GM12878 (cell line): ENCODE results near the gene RAB37. TPM values are rescaled to one million over a fixed set of nuclear protein-coding genes. Genes with fewer than 3 reads are reported as not detected.

Experiments
- ATAC-seq: fragments of 200-7000 bp; cut with Tn5 transposase; 3 replicates; pipeline ENCODE4 v1.9.1; 2020; ENCODE audit warnings: mild to moderate bottlenecking, moderate library complexity
- BruUV-seq: library from RNA; stranded (reverse); fragments of 400-500 nt; replicated peaks from 2 replicates; lab custom pipeline; 2021; lab: Mats Ljungman, UMichigan
- CTCF ChIA-PET: fragments of 300-600 bp; sonication (Branson Sonifier 250); formaldehyde crosslinking; extraction: SDS; loops from one replicate; lab custom pipeline; 2021; ENCODE audit warnings: inconsistent platforms; lab: Yijun Ruan, JAX
- POLR2A ChIA-PET: fragments of 350-600 bp; formaldehyde crosslinking; extraction: SDS; loops from one replicate; lab custom pipeline; 2021; ENCODE audit warnings: inconsistent platforms; lab: Charles Lee
- RAD21 ChIA-PET: fragments of 300-600 bp; sonication (Branson Sonifier 250); formaldehyde crosslinking; loops from one replicate; lab custom pipeline; 2023; ENCODE audit warnings: antibody characterized with exemption; ENCODE audit not compliant: unreplicated experiment; lab: Charles Lee
- SMC1A ChIA-PET: fragments of 300-600 bp; sonication (Branson Sonifier 250); formaldehyde crosslinking; loops from one replicate; lab custom pipeline; 2023; ENCODE audit not compliant: unreplicated experiment, uncharacterized antibody; lab: Charles Lee
- DNase-seq: peaks from one replicate; pipeline ENCODE4 v3.0.0-alpha.2; 2011; ENCODE audit warnings: low read depth, low spot score
- FAIRE-seq: peaks from 3 replicates; lab custom pipeline; 2011; peaks lifted over from hg19 to GRCh38; lab: Jason Lieb, UNC
- H2AFZ ChIP-seq: 2 replicates; pipeline ENCODE4 v1.6.0; 2011; ENCODE audit warnings: low read depth, low read length, control low read depth; ENCODE audit not compliant: control insufficient read depth
- H3K27ac ChIP-seq: 2 replicates; pipeline ENCODE4 v1.5.1; 2011; ENCODE audit warnings: control low read depth; ENCODE audit not compliant: control insufficient read depth, insufficient read depth
- H3K27me3 ChIP-seq, 2 experiments: replicated peaks in 1 of 2; 2 replicates each; pipeline versions ENCODE4 v1.6.0 to v1.6.1; 2011; ENCODE audit warnings: low read length in 1 of 2; ENCODE audit not compliant: control insufficient read depth in 2 of 2, insufficient read depth in 2 of 2
- H3K36me3 ChIP-seq, 2 experiments: 2 replicates each; pipeline ENCODE4 v1.5.1; 2011; ENCODE audit warnings: low read length in 1 of 2; ENCODE audit not compliant: control insufficient read depth in 2 of 2, insufficient read depth in 2 of 2
- H3K4me1 ChIP-seq: 2 replicates; pipeline ENCODE4 v1.6.1; 2011; ENCODE audit warnings: mild to moderate bottlenecking, low read length, moderate library complexity, mixed read lengths; ENCODE audit not compliant: control insufficient read depth, insufficient read depth
- H3K4me2 ChIP-seq: 2 replicates; pipeline ENCODE4 v1.6.0; 2011; ENCODE audit warnings: control low read depth; ENCODE audit not compliant: control insufficient read depth, insufficient read depth
- H3K4me3 ChIP-seq: fragments of 200-600 bp; sonication (generic); 2 replicates; pipeline ENCODE4 v1.5.1; 2016
- H3K79me2 ChIP-seq: 2 replicates; pipeline ENCODE4 v1.6.0; 2011; ENCODE audit warnings: low read length; ENCODE audit not compliant: control insufficient read depth, insufficient read depth
- H3K9ac ChIP-seq: 2 replicates; pipeline ENCODE4 v1.8.0; 2011; ENCODE audit warnings: low read length, control low read depth, mixed read lengths; ENCODE audit not compliant: control insufficient read depth, insufficient read depth
- H3K9me3 ChIP-seq: replicated peaks from 3 replicates; pipeline ENCODE4 v1.5.1; 2011; ENCODE audit warnings: mild to moderate bottlenecking, low read length; ENCODE audit not compliant: control insufficient read depth, insufficient read depth
- H4K20me1 ChIP-seq: 2 replicates; pipeline ENCODE4 v1.6.0; 2011; ENCODE audit not compliant: control insufficient read depth, insufficient read depth
- BACH1 ChIP-seq: fragments of 450-650 bp; IDR thresholded peaks from 2 replicates; pipeline ENCODE4 v1.6.1; 2017; ENCODE audit warnings: mild to moderate bottlenecking, borderline replicate concordance
- BHLHE40 ChIP-seq, 2 experiments: fragments of 450-650 bp in 1 of 2; IDR thresholded peaks; 2 replicates each; pipeline ENCODE4 v1.6.1; 2011 to 2017; ENCODE audit warnings: low read depth in 2 of 2, borderline replicate concordance in 1 of 2, improper control_type of control experiment in 1 of 2, low read length in 1 of 2, mild to moderate bottlenecking in 1 of 2
- BMI1 ChIP-seq: fragments of 450-650 bp; IDR thresholded peaks from 2 replicates; pipeline ENCODE4 v1.6.1; 2016; ENCODE audit warnings: mild to moderate bottlenecking, moderate library complexity, borderline replicate concordance
- CEBPZ ChIP-seq: fragments of 150-350 bp; IDR thresholded peaks from 2 replicates; pipeline ENCODE4 v1.6.1; 2016; ENCODE audit warnings: low read depth, low read length
- CREB1 ChIP-seq: IDR thresholded peaks from 2 replicates; pipeline ENCODE4 v1.6.1; 2012; ENCODE audit warnings: low read depth, mild to moderate bottlenecking, inconsistent platforms
- KLF5 ChIP-seq: fragments of 450-650 bp; IDR thresholded peaks from 2 replicates; pipeline ENCODE4 v1.6.1; 2014; ENCODE audit warnings: mild to moderate bottlenecking; ENCODE audit not compliant: partially characterized antibody
- MYC ChIP-seq: IDR thresholded peaks from 2 replicates; pipeline ENCODE4 v1.6.1; 2011; ENCODE audit warnings: mild to moderate bottlenecking, low read length, moderate library complexity, inconsistent platforms; ENCODE audit not compliant: insufficient read depth, insufficient replicate concordance, insufficient read length, severe bottlenecking
- NR2C2 ChIP-seq: IDR thresholded peaks from 2 replicates; pipeline ENCODE4 v1.6.1; 2011; ENCODE audit warnings: borderline replicate concordance, low read depth; ENCODE audit not compliant: control insufficient read depth, insufficient read length
- PKNOX1 ChIP-seq: fragments of 450-650 bp; IDR thresholded peaks from 2 replicates; pipeline ENCODE4 v1.6.1; 2016; ENCODE audit warnings: mild to moderate bottlenecking
- PML ChIP-seq: IDR thresholded peaks from 2 replicates; pipeline ENCODE4 v1.6.1; 2012; ENCODE audit warnings: low read length, inconsistent platforms
- RAD21 ChIP-seq: IDR thresholded peaks from 2 replicates; pipeline ENCODE4 v1.6.1; 2011; ENCODE audit warnings: mild to moderate bottlenecking, low read depth, low read length, moderate library complexity; ENCODE audit not compliant: insufficient read depth
- RB1 ChIP-seq: fragments of 450-650 bp; formaldehyde crosslinking; IDR thresholded peaks from 2 replicates; pipeline ENCODE4 v1.6.1; 2017; ENCODE audit warnings: mild to moderate bottlenecking, borderline replicate concordance
- RBBP5 ChIP-seq: fragments of 200-600 bp; sonication (generic); conservative IDR thresholded peaks from 2 replicates; pipeline ENCODE4 v1.6.1; 2016
- ZBTB4 ChIP-seq: fragments of 450-650 bp; formaldehyde crosslinking; IDR thresholded peaks from 2 replicates; pipeline ENCODE4 v1.4.0; 2022; ENCODE audit warnings: mild to moderate bottlenecking, moderate library complexity
- ZNF384 ChIP-seq: IDR thresholded peaks from 2 replicates; pipeline ENCODE4 v1.6.1; 2012; ENCODE audit warnings: low read depth, mild to moderate bottlenecking, low read length, improper control_type of control experiment, borderline replicate concordance
- WGBS: methylation state at CpG from one replicate; pipeline ENCODE4 v1.1.6; 2016; ENCODE audit warnings: low lambda C conversion rate; ENCODE audit not compliant: insufficient replicate concordance, insufficient coverage; ENCODE audit errors: missing lambda C conversion rate; 5-methylcytosine and 5-hydroxymethylcytosine counted together
- in situ Hi-C: fragments of 300-500 bp; cut with MboI; formaldehyde crosslinking; loops from 9 replicates; pipeline ENCODE4 v1.14.3; 2018; ENCODE audit warnings: mixed read lengths
- intact Hi-C: fragments of 100-400 bp; cut with micrococcal nuclease; formaldehyde crosslinking; loops from one replicate; pipeline ENCODE4 v1.14.2; 2022; ENCODE audit not compliant: unreplicated experiment
- polyA plus RNA-seq, 11 experiments: library from polyadenylated mRNA; depleted of rRNA in 4 of 11; unstranded in 6 of 11; stranded (reverse) in 5 of 11; fragments of >200 nt; fragmentation: Nextera tagmentation in 4 of 11; fragmentation: Illumina TruSeq in 1 of 11; extraction: Ambion mirVana in 4 of 11; extraction: Trizol in 1 of 11; gene quantifications; 1 replicate in 1 of 11; 2 replicates in 10 of 11; pipeline versions ENCODE4 v1.2.1 to v1.2.3, GENCODE V29; 2011 to 2016; ENCODE audit warnings: inconsistent platforms in 2 of 11, missing spikeins in 2 of 11, low read depth in 1 of 11
- total RNA-seq, 4 experiments: library from RNA; depleted of rRNA in 3 of 4; stranded (reverse); fragments of >200 nt in 3 of 4; fragmentation: Illumina TruSeq in 1 of 4; extraction: Trizol in 1 of 4; gene quantifications; 2 replicates each; pipeline versions ENCODE4 v1.2.1 to v1.2.3, GENCODE V29; 2013 to 2021

The RAB37 gene
- total and polyA plus RNA-seq, 10 of the 15 experiments (the other 5 are each of a cell fraction or from before 2014, with no cell fraction given) = 0.48 to 5.6 (median 1.7) TPM

- Histone ChIP-seq H3K4me3 (peak overlapping the region; percentile 96), H3K27ac (no peak overlapping the region), H3K9ac (peak overlapping the region; percentile 73), H4K20me1 (no peaks in the 10 kb centered on the region), H3K27me3 (no peaks in the 10 kb centered on the region), H3K9me3 (no peaks in the 10 kb centered on the region), H2AFZ (no peak overlapping the region), H3K4me2 (peak overlapping the region; percentile 92), H3K36me3 (no peaks in the 10 kb centered on the region; a peak in 1 of 4 replicates), H3K79me2 (peaks cover 33% of the 10 kb centered on the region), H3K4me1 (peaks cover 3% of the 10 kb centered on the region)
- ATAC-seq (no peak), FAIRE-seq (no peak), DNase-seq (no peak)
- in situ Hi-C loops (no loop called here), intact Hi-C loops (no loop called here)
- SMC1A ChIA-PET = interaction anchor here (1.2 to 3.1 kb wide), 6 partner anchors 9 to 93 kb away, joined by 3 to 10 read pairs (median 6); partner anchors contain the start of genes NAT9 and RAB37
- POLR2A ChIA-PET = interaction anchor here (0.6 to 3.9 kb wide), 7 partner anchors 9 to 123 kb away, joined by 3 to 17 read pairs (median 7); partner anchors contain the start of genes NAT9 and RAB37
- WGBS = 59% methylated on average over 13 of the region's 13 CpGs
- RAD21 ChIA-PET = interaction anchor here (0.7 to 2.9 kb wide), 5 partner anchors 9 to 210 kb away, joined by 4 to 11 read pairs (median 4); a partner anchor contains a TSS
- no TSS peak for BruUV-seq
- CTCF ChIA-PET = interaction anchor here (0.6 to 2.1 kb wide), 15 partner anchors 10 to 538 kb away, joined by 3 to 12 read pairs (median 3); partner anchors contain the start of genes NAT9 and RAB37
- no peak for TF ChIP-seq KLF5
- TF ChIP-seq RBBP5 = no peak
- no peak for TF ChIP-seq RAD21
- TF ChIP-seq ZNF384 = no peak
- no peak for TF ChIP-seq ZBTB4 (CRISPR knock-in tag)
- TF ChIP-seq PKNOX1 = no peak
- no peak for TF ChIP-seq NR2C2
- no peak for TF ChIP-seq RB1
- TF ChIP-seq BHLHE40 (IDR thresholded peaks at IDR 0.05; ENCODE audit: borderline replicate concordance in 1 of 2, low read depth in 2 of 2, low read length in 1 of 2) = no peak
- no peak for TF ChIP-seq CREB1
- TF ChIP-seq MYC = no peak
- TF ChIP-seq BMI1 = no peak
- no peak for TF ChIP-seq CEBPZ
- TF ChIP-seq BACH1 = no peak
- no peak for TF ChIP-seq PML
Observed at GRCh38 chr17:74750327-74751069, 13.4 kb downstream of the RAB37 start.
